Large intestine (tissue), 3 donors: ENCODE results near the gene ATP2B2. TPM values are rescaled to one million over a fixed set of nuclear protein-coding genes. Genes with fewer than 3 reads are reported as not detected.

Source experiments
- DNase-seq, 2 donors: peaks; one replicate each; pipeline versions ENCODE4 v3.0.0 to v3.0.0-alpha.2; 2013
- H3K27ac ChIP-seq: one replicate; pipeline ENCODE4 v1.5.1; 2013; ENCODE audit warnings: low read length
- H3K27me3 ChIP-seq: 2 replicates; pipeline ENCODE4 v1.6.1; 2013; ENCODE audit warnings: low read length; ENCODE audit not compliant: control insufficient read depth, insufficient read depth
- H3K36me3 ChIP-seq: 2 replicates; pipeline ENCODE4 v1.6.1; 2013; ENCODE audit warnings: low read length; ENCODE audit not compliant: control insufficient read depth, insufficient read depth
- H3K4me1 ChIP-seq: one replicate; pipeline ENCODE4 v1.6.1; 2013; ENCODE audit warnings: low read length; ENCODE audit not compliant: control insufficient read depth, insufficient read depth
- H3K4me3 ChIP-seq: one replicate; pipeline ENCODE4 v1.5.1; 2013; ENCODE audit warnings: low read length
- H3K9me3 ChIP-seq: one replicate; pipeline ENCODE4 v1.6.1; 2013; ENCODE audit warnings: mild to moderate bottlenecking, low read depth, low read length, moderate library complexity; ENCODE audit not compliant: control insufficient read depth
- WGBS: methylation state at CpG from one replicate; pipeline ENCODE4 v1.1.5; 2013; ENCODE audit warnings: low lambda C conversion rate; ENCODE audit not compliant: insufficient coverage; 5-methylcytosine and 5-hydroxymethylcytosine counted together
- polyA plus RNA-seq: library from polyadenylated mRNA; unstranded; fragments of 120-200 nt; gene quantifications from one replicate; pipeline ENCODE4 v1.2.1, GENCODE V29; 2013

The ATP2B2 gene
- polyA plus RNA-seq, 1 donor, result 1.5 TPM

DNA sequence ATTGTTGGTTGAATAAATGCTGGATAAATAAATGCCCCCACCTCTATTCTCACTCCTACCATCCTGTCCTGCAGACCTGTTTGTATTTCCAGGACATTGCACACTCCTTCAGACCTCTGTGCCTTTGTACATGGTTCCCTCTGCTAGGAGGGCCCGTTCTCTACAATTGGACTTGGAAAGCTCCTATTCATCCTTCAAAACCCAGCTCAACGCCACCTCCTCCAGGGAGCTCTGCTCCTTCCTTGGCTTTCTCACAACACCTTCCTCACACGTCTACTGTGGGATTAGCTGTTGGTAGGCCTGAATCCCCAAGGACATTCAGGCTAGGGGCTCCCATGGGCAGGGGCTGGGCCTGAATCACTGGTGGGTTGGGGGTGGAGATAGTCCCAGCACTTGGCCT, 105.8 kb downstream of the ATP2B2 start:
- WGBS, result no CpG with 5 or more reads among the region's 3 CpGs
- no peak for DNase-seq

DNA sequence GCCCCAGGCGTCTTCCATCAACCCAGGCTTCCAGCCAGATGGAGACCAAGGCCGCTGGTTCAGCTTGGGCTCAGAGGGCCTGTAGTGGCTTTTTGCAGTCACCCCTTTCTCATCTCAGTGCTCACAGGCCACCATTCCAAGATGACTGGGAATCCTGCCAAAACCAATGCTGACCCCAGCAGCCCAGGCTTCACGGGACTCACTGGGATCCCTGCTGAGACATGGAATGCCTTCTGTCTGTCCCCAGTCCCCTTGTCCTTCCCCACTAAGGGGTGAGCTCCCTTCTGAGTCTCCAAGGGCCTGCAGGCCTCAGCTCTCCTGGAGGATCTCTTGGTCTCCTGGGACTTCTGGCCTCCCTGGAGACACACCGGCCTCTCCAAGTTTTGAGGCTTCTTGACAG, 107.0 kb downstream of the ATP2B2 start:
- Histone ChIP-seq H3K9me3 (no peaks in the 10 kb centered on the region), H3K27ac (no peak overlapping the region), H3K4me3 (no peak overlapping the region), H3K4me1 (no peaks in the 10 kb centered on the region), H3K36me3 (no peaks in the 10 kb centered on the region), H3K27me3 (no peaks in the 10 kb centered on the region)
- no CpG with 5 or more reads among the region's 4 CpGs for WGBS
- no peak for DNase-seq

More for the DNA sequence above, 105.8 kb downstream of the ATP2B2 start:
- H3K27ac ChIP-seq, result no peak overlapping the region
- H3K27me3 ChIP-seq, result no peaks in the 10 kb centered on the region
- H3K9me3 ChIP-seq, result no peaks in the 10 kb centered on the region
- no peak overlapping the region for H3K4me3 ChIP-seq
- H3K4me1 ChIP-seq, result no peaks in the 10 kb centered on the region
- H3K36me3 ChIP-seq, result no peaks in the 10 kb centered on the region

DNA sequence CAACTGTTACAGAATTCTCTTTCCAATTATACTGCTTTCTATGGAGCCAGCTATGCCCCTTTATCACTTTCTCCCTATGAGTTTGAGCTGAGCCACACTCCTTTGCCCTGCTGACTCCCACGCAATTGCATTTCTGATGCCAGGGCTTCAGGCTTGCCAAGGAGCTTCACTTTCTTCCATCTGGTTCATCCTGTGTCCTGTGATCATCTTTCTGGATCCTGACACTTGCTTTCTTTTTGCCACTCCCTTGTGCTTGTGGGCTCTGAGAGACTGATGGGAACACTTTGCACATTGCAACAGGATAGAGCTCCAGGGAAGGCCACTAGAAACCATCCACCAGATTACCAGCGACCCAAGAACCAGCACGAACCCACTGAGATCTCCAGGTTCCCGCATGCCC, 107.5 kb downstream of the ATP2B2 start:
- no peak for DNase-seq
- Histone ChIP-seq H3K9me3 (no peaks in the 10 kb centered on the region), H3K36me3 (no peaks in the 10 kb centered on the region), H3K4me1 (no peaks in the 10 kb centered on the region), H3K27ac (no peak overlapping the region), H3K27me3 (no peaks in the 10 kb centered on the region), H3K4me3 (no peak overlapping the region)
- WGBS, result 100% methylated on average over 1 of the region's 4 CpGs

DNA sequence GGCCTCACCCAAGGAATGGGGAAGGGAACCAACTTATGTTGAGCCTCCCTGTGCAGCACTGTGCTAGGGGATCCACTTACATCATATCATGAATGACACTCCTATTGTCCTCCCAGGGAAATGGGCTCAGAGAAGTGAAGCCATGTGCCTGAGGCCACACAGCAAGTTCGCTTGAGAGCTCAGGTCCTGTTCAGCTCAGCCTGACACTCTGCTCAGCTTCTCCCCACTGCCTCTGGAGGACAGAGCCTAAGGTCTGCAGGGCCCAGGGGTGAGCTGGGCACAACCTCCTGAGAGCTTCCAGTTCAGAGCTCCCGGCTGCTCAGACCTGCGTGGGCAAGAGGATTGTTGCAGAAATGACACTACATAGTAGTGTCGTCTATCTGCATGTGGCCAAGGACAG, 108.5 kb downstream of the ATP2B2 start:
- Histone ChIP-seq H3K27me3 (no peaks in the 10 kb centered on the region), H3K36me3 (no peaks in the 10 kb centered on the region), H3K4me3 (no peak overlapping the region), H3K27ac (no peak overlapping the region), H3K4me1 (no peaks in the 10 kb centered on the region), H3K9me3 (no peaks in the 10 kb centered on the region)
- no peak for DNase-seq
- WGBS, result no CpG with 5 or more reads among the region's 4 CpGs

DNA sequence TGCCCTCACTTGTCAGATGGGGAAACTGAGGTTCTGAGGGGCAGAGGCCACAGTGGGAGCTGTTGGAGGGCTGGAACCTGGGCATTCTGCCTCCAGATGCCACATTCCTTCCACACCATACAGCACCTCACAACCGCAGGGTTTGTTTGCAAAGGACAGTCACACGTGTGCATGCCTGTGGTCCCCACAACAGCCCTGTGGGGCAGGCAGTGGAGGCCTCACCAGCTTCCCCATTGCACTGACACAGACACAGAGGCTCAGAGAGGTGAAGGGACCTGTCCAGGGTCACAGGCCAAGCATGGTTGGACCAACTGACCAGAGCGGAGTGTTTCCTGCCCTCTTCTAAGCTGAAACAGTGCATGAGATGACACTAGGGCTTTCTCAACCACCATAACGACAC, 109.3 kb downstream of the ATP2B2 start:
- WGBS, result no CpG with 5 or more reads among the region's 4 CpGs
- no peak overlapping the region for H3K27ac ChIP-seq
- no peaks in the 10 kb centered on the region for H3K27me3 ChIP-seq
- H3K9me3 ChIP-seq, result no peaks in the 10 kb centered on the region
- no peaks in the 10 kb centered on the region for H3K36me3 ChIP-seq
- no peaks in the 10 kb centered on the region for H3K4me1 ChIP-seq
- no peak for DNase-seq
- no peak overlapping the region for H3K4me3 ChIP-seq

DNA sequence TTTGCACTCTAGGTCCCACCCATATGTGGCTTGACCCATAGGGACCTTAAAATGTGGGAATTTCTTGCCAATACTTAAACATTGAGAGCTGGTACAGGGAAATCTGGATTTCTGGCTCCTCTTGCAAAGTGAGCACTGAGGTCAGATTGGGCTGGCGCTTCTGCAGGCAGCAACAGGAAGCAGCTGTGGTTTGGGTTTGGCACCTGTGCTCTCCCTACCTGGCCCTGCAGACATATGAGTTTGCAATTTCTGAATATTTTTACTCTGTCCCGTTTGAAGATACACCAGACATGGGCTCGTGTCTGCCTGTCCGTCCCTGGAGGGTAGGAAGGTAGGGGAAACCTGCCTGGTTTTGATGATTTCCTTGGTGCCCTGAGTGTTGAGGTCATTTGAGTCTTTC, 109.7 kb downstream of the ATP2B2 start:
- WGBS, result no CpG with 5 or more reads among the region's 4 CpGs
- Histone ChIP-seq H3K4me3 (no peak overlapping the region), H3K9me3 (no peaks in the 10 kb centered on the region), H3K36me3 (no peaks in the 10 kb centered on the region), H3K27me3 (no peaks in the 10 kb centered on the region), H3K27ac (no peak overlapping the region), H3K4me1 (no peaks in the 10 kb centered on the region)
- DNase-seq, result no peak

DNA sequence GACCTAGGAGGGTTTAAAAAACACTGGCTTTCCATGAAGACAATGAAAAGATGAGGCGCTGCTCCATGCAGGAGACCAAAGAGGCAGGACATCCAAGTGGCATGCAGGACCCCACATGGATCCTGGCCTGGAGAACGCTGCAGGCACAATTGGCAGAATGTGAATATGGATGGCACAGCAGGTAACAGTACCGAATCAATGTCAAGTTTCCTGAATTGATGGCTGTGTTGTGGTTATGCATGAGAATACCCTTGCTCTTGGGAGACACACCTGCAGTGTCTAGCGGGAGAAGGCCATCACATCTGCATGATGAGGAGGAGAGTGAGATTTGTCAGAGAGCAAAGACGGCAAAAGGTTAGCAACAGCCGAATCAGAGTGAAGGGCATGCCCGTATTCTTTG, 110.2 kb downstream of the ATP2B2 start:
- DNase-seq, result no peak
- WGBS, result 80% methylated on average over 4 of the region's 7 CpGs
- Histone ChIP-seq H3K27ac (no peak overlapping the region), H3K27me3 (peaks cover 2% of the 10 kb centered on the region), H3K36me3 (no peaks in the 10 kb centered on the region), H3K4me3 (no peak overlapping the region), H3K9me3 (no peaks in the 10 kb centered on the region), H3K4me1 (no peaks in the 10 kb centered on the region)

DNA sequence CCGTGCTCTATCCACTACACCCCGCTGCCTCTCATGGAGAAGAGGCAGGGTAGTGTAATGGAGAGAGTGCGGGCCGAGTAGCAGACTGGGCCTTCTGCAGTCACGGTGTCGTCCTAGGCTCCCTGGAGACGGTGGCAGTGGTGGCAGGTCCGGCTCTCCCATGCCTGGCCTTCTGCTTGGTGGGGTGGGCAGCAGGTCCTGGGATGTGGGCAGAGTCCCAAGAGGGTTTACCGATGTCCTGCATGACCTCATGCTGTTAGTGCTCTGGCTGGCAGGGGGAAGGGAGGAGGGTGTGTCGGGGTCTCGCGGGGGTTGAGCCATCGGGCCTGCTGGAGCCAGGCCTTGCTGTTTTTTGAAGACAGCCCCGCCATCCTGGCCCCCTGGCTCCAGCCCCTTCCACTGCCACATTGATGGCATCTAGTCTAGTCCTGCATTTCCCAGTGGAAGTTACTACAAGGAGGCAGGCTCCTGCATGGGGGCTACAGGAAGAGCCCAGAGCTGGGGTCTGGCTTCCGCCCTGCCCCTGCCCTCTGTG, 110.8 kb downstream of the ATP2B2 start:
- WGBS, result no CpG with 5 or more reads among the region's 15 CpGs
- peaks cover 2% of the 10 kb centered on the region for H3K27me3 ChIP-seq
- no peak for DNase-seq
- no peak overlapping the region for H3K4me3 ChIP-seq
- no peaks in the 10 kb centered on the region for H3K4me1 ChIP-seq
- H3K27ac ChIP-seq, result no peak overlapping the region
- H3K36me3 ChIP-seq, result no peaks in the 10 kb centered on the region
- H3K9me3 ChIP-seq, result no peaks in the 10 kb centered on the region

DNA sequence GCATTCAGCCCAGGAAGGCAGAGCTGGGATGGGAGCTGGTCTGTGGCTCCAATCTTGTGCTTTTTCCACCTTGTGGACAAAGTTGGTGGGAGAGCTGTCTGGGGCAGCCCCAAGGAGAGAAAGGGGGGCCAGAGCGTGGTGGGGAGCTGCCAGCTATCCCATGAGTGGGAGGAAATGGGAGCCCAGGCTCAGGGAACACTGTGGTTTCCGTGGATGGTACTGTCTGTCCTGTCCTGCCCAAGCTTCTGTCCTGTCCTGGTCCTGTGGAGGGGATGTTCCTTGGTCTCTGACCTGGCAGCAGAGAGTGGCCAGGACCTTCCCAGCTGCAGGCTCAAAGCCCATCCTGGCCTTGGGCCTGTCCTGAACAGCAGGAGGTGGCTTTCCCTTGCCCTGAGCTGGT, 111.9 kb downstream of the ATP2B2 start:
- no peak overlapping the region for H3K4me3 ChIP-seq
- H3K27me3 ChIP-seq, result peaks cover 2% of the 10 kb centered on the region
- WGBS, result no CpG with 5 or more reads among the region's 2 CpGs
- no peaks in the 10 kb centered on the region for H3K9me3 ChIP-seq
- H3K4me1 ChIP-seq, result no peaks in the 10 kb centered on the region
- no peak overlapping the region for H3K27ac ChIP-seq
- no peak for DNase-seq
- H3K36me3 ChIP-seq, result no peaks in the 10 kb centered on the region

DNA sequence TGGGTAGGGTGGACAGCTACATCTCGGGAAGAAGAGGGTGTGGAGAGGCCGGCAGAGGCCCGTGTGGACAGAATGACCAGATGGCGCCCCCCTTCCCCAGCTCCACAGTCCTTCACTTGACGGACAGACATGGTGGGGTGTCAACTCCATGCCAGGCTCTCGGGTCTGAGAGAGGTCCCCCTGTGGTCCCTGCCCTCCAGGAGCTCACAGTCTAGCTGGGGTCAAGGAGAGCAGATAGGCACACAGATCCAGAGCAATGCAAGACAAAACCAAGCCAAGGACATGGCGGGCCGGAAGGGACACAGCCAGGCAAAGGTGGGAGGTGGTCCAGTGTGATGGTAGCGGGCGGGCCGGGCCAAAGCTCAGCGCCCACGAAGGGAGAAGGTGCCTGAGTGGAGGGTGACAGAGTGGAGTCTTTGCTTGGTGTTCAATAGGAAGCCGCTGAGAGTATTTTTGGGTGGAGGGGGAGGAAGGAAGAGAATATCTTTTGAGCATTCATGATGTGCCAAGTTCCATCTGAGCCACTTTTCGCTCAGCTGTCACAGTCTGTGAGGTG, 112.4 kb downstream of the ATP2B2 start:
- Histone ChIP-seq H3K27ac (no peak overlapping the region), H3K4me3 (no peak overlapping the region), H3K4me1 (no peaks in the 10 kb centered on the region), H3K36me3 (no peaks in the 10 kb centered on the region), H3K9me3 (no peaks in the 10 kb centered on the region), H3K27me3 (peaks cover 2% of the 10 kb centered on the region)
- no peak for DNase-seq
- WGBS, result no CpG with 5 or more reads among the region's 15 CpGs

DNA sequence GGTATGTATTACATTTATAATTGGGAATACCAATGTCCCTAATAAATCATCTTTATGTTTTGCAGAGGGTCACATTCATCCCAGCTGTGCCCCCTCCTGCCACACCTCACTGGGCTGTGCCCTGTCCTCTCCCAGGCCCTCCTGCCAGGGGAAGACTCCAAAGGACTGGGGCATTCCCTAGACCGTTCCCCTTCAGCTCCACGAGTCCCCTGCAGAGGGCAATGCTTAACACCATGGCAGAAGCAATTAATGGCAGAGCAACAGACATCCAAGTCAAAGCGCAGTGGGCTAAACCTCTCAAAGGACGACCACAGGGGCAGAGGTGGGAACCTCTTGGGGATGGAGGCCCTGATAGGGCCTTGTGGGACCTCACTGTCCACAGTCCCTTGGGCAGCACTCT, 113.1 kb downstream of the ATP2B2 start:
- Histone ChIP-seq H3K4me3 (no peak overlapping the region), H3K27me3 (peaks cover 2% of the 10 kb centered on the region), H3K9me3 (no peaks in the 10 kb centered on the region), H3K4me1 (no peaks in the 10 kb centered on the region), H3K36me3 (no peaks in the 10 kb centered on the region), H3K27ac (no peak overlapping the region)
- DNase-seq, result no peak
- no CpG with 5 or more reads among the region's 4 CpGs for WGBS
